HepG2 (cell line): ENCODE data around the gene HAGH. TPM values are rescaled to one million over a fixed set of nuclear protein-coding genes. Genes with fewer than 3 reads are reported as not detected.

Experiments
- ARNTL ChIP-seq: sonication (generic); formaldehyde crosslinking; IDR thresholded peaks from 2 replicates; pipeline ENCODE4 v1.4.0; 2020; ENCODE audit warnings: mild to moderate bottlenecking, missing genetic modification reagents
- ATF1 ChIP-seq: IDR thresholded peaks from 2 replicates; pipeline ENCODE4 v1.6.1; 2016; ENCODE audit warnings: mild to moderate bottlenecking, control low read depth
- ATF4 ChIP-seq, 2 experiments: fragments of 450-650 bp in 1 of 2; sonication (generic) in 1 of 2; formaldehyde crosslinking; IDR thresholded peaks; 2 replicates each; pipeline versions ENCODE4 v1.5.0 to v1.8.0; 2020 to 2022; ENCODE audit warnings: mild to moderate bottlenecking in 1 of 2, missing genetic modification reagents in 1 of 2
- ATF7 ChIP-seq, 2 experiments: fragments of 450-650 bp in 1 of 2; sonication (generic) in 1 of 2; formaldehyde crosslinking in 1 of 2; IDR thresholded peaks; 2 replicates each; pipeline versions ENCODE4 v1.4.0 to v1.6.1; 2016 to 2020; ENCODE audit warnings: antibody characterized with exemption in 1 of 2, mild to moderate bottlenecking in 1 of 2, missing genetic modification reagents in 1 of 2
- BORCS8-MEF2B ChIP-seq: sonication (generic); formaldehyde crosslinking; IDR thresholded peaks from 2 replicates; pipeline ENCODE4 v1.8.0; 2022; ENCODE audit warnings: mild to moderate bottlenecking, missing genetic modification reagents
- CCAR2 ChIP-seq: fragments of 200-400 bp; formaldehyde crosslinking; optimal IDR thresholded peaks from 2 replicates; pipeline ENCODE3; 2018; ENCODE audit warnings: low read depth, mild to moderate bottlenecking, low read length, moderate library complexity
- EED ChIP-seq: sonication (generic); formaldehyde crosslinking; IDR thresholded peaks from 2 replicates; pipeline ENCODE4 v1.5.0; 2020; ENCODE audit warnings: mild to moderate bottlenecking, missing genetic modification reagents
- ERF ChIP-seq: IDR thresholded peaks from 2 replicates; pipeline ENCODE4 v1.6.1; 2018; ENCODE audit warnings: missing biosample characterization, missing genetic modification reagents
- HES4 ChIP-seq: sonication (generic); formaldehyde crosslinking; IDR thresholded peaks from 2 replicates; pipeline ENCODE4 v1.9.0; 2021; ENCODE audit warnings: mild to moderate bottlenecking, missing genetic modification reagents, borderline replicate concordance
- MLX ChIP-seq: IDR thresholded peaks from 2 replicates; pipeline ENCODE4 v1.6.1; 2016
- RFX1 ChIP-seq: fragments of 450-650 bp; IDR thresholded peaks from 2 replicates; pipeline ENCODE4 v1.6.1; 2017
- SETDB1 ChIP-seq: sonication (generic); formaldehyde crosslinking; IDR thresholded peaks from 2 replicates; pipeline ENCODE4 v1.5.1; 2020; ENCODE audit warnings: missing genetic modification reagents, mild to moderate bottlenecking, borderline replicate concordance
- TCF7L2 ChIP-seq: IDR thresholded peaks from 2 replicates; pipeline ENCODE4 v1.6.1; 2011; ENCODE audit warnings: mild to moderate bottlenecking, low read depth, low read length, moderate library complexity
- ZBTB4 ChIP-seq: sonication (generic); formaldehyde crosslinking; IDR thresholded peaks from 2 replicates; pipeline ENCODE4 v1.4.0; 2020; ENCODE audit warnings: missing genetic modification reagents, mild to moderate bottlenecking, borderline replicate concordance
- ZFP41 ChIP-seq: sonication (generic); formaldehyde crosslinking; IDR thresholded peaks from 2 replicates; pipeline ENCODE4 v1.4.0; 2020; ENCODE audit warnings: mild to moderate bottlenecking, missing genetic modification reagents, borderline replicate concordance
- ZFP82 ChIP-seq: sonication (generic); formaldehyde crosslinking; IDR thresholded peaks from 2 replicates; pipeline ENCODE4 v1.5.1; 2020; ENCODE audit warnings: mild to moderate bottlenecking, missing genetic modification reagents, borderline replicate concordance
- ZKSCAN1 ChIP-seq: fragments of 150-350 bp; IDR thresholded peaks from 2 replicates; pipeline ENCODE4 v1.6.1; 2014; ENCODE audit warnings: low read length
- ZMYM2 ChIP-seq: sonication (generic); formaldehyde crosslinking; IDR thresholded peaks from 2 replicates; pipeline ENCODE4 v1.8.0; 2022; ENCODE audit warnings: mild to moderate bottlenecking, missing genetic modification reagents
- ZNF12 ChIP-seq: sonication (generic); formaldehyde crosslinking; IDR thresholded peaks from 2 replicates; pipeline ENCODE4 v1.5.0; 2020; ENCODE audit warnings: missing genetic modification reagents
- ZNF34 ChIP-seq: sonication (generic); formaldehyde crosslinking; IDR thresholded peaks from 2 replicates; pipeline ENCODE4 v1.4.0; 2020; ENCODE audit warnings: mild to moderate bottlenecking, missing genetic modification reagents, borderline replicate concordance
- ZNF343 ChIP-seq: sonication (generic); formaldehyde crosslinking; IDR thresholded peaks from 2 replicates; pipeline ENCODE4 v1.4.0; 2020; ENCODE audit warnings: mild to moderate bottlenecking, missing genetic modification reagents
- ZNF567 ChIP-seq: sonication (generic); formaldehyde crosslinking; IDR thresholded peaks from 2 replicates; pipeline ENCODE4 v1.8.1; 2023; ENCODE audit warnings: mild to moderate bottlenecking, missing genetic modification reagents, borderline replicate concordance
- ZNF773 ChIP-seq: sonication (generic); formaldehyde crosslinking; IDR thresholded peaks from 2 replicates; pipeline ENCODE4 v1.4.0; 2020; ENCODE audit warnings: missing genetic modification reagents, borderline replicate concordance
- polyA plus RNA-seq, 8 experiments: library from polyadenylated mRNA; depleted of rRNA in 3 of 8; stranded (reverse) in 7 of 8; unstranded in 1 of 8; fragments of >200 nt; fragmentation: Illumina TruSeq in 4 of 8; extraction: Trizol in 4 of 8; gene quantifications; 2 replicates each; pipeline versions ENCODE4 v1.2.1 to v1.2.3, GENCODE V29; 2011 to 2016; ENCODE audit warnings: low read depth in 4 of 8, missing spikeins in 1 of 8, mixed read lengths in 1 of 8; ENCODE audit not compliant: insufficient read depth in 1 of 8
- total RNA-seq, 5 experiments: library from RNA; depleted of rRNA; stranded (reverse); fragments of >200 nt; fragmentation: Illumina TruSeq; extraction: Trizol; gene quantifications; 2 replicates each; pipeline ENCODE4 v1.2.3, GENCODE V29; 2016; ENCODE audit warnings: low read depth in 1 of 5
- TF ChIP-seq, protein P1 (sequence below): fragments of 450-650 bp; IDR thresholded peaks from 2 replicates; pipeline ENCODE4 v1.6.1; 2017

Gene HAGH
- total and polyA plus RNA-seq, 2 of the 13 experiments (the other 11 are each of a cell fraction or from before 2014, with no cell fraction given), result 70.4 to 95.4 TPM

GRCh38 chr16:1832838-1833454 lies 6.3 kb upstream of the HAGH start (continued):
- TF ChIP-seq, protein P1, sequence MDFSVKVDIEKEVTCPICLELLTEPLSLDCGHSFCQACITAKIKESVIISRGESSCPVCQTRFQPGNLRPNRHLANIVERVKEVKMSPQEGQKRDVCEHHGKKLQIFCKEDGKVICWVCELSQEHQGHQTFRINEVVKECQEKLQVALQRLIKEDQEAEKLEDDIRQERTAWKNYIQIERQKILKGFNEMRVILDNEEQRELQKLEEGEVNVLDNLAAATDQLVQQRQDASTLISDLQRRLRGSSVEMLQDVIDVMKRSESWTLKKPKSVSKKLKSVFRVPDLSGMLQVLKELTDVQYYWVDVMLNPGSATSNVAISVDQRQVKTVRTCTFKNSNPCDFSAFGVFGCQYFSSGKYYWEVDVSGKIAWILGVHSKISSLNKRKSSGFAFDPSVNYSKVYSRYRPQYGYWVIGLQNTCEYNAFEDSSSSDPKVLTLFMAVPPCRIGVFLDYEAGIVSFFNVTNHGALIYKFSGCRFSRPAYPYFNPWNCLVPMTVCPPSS, result no peak
- TF ChIP-seq ZNF12 (CRISPR knock-in tag), result no peak
- TF ChIP-seq EED, result no peak
- TF ChIP-seq ZKSCAN1, result 0 out of 2 replicates have a peak, but pooled peaks have one; percentile 51
- TF ChIP-seq TCF7L2, result no peak; the same call in 1 of the 2 replicates
- TF ChIP-seq ATF4 (CRISPR knock-in tag; IDR thresholded peaks at IDR 0.05), result no peak
- TF ChIP-seq ARNTL, result peak; percentile 80
- no peak for TF ChIP-seq ZFP41
- no peak for TF ChIP-seq CCAR2
- TF ChIP-seq ERF (CRISPR knock-in tag), result no peak; the same call in none of the 2 replicates
- TF ChIP-seq ATF1 (CRISPR knock-in tag), result no peak
- no peak for TF ChIP-seq RFX1
- no peak for TF ChIP-seq ZNF773
- no peak for TF ChIP-seq ZNF567
- TF ChIP-seq SETDB1 (CRISPR knock-in tag), result no peak
- peak; percentile 84; the same call in 1 of the 2 replicates for TF ChIP-seq ZBTB4
- TF ChIP-seq ATF7 (IDR thresholded peaks at IDR 0.05), result no peak
- TF ChIP-seq ATF7 (CRISPR knock-in tag; IDR thresholded peaks at IDR 0.05), result no peak
- TF ChIP-seq ZNF34, result no peak
- no peak for TF ChIP-seq HES4 (CRISPR knock-in tag)
- TF ChIP-seq ZNF343 (CRISPR knock-in tag), result no peak
- no peak for TF ChIP-seq ZFP82 (CRISPR knock-in tag)
- peak; percentile 77; the same call in 1 of the 2 replicates for TF ChIP-seq BORCS8-MEF2B (CRISPR knock-in tag)
- peak; percentile 40; the same call in 1 of the 2 replicates for TF ChIP-seq ZMYM2 (CRISPR knock-in tag)
- TF ChIP-seq MLX, result peak; percentile 94
